GM21423 (cell line): ENCODE data around the gene MED10.

Experiments used
- ATAC-seq: cut with Tn5 transposase; IDR thresholded peaks from one replicate; pipeline ENCODE4 v1.9.1; 2021; ENCODE audit warnings: mild to moderate bottlenecking, moderate library complexity; ENCODE audit not compliant: unreplicated experiment

Gene MED10

GRCh38 chr5:6353602-6354302 lies 24.6 kb downstream of the MED10 start:
- ATAC-seq: no peak

DNA sequence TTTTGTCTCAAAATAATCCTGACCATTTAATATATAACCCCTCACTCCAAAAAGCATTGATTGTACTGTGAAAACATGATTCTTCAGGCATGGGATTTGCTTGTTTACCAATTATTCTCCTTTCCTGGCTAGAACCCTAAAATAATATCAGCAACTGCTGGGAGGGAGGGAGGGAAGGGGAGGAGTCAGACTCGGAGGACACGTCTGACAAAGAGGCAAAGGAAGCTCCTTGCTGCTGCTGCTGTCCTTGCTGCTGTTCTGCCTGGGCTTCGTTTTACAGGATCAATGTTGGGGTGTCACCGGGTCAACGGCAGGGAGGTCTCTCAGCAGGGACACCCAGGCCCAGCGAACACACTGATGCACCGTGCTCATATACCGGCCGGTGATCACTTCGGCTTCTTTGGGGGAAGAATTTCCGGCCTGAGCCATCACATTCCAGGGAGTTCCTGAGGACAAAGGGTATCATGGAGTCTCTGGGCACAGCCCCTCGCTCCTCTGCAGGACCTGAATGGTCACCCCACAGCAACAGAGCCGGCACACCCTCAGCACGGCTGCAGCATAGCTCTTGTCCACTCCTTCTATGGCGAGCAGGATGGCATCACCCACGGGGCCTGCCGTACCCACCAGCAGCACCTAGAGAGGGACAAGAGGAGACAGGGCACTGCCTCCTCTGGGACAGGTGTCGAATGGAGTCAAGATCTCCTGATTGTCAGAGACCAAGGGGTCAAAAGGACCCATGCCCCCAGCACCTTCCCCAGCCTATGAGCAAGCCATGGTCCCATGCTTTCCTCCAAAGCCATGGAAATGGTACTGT lies 27.9 kb downstream of the MED10 start:
- ATAC-seq: no peak

GRCh38 chr5:6349387-6349786 lies 29.0 kb downstream of the MED10 start:
- ATAC-seq: no peak

GRCh38 chr5:6348476-6349000 lies 29.8 kb downstream of the MED10 start:
- ATAC-seq: no peak

- no peak for ATAC-seq
Measured at GRCh38 chr5:6347673-6348072, 30.7 kb downstream of the MED10 start.

- no peak for ATAC-seq
Measured at GRCh38 chr5:6347165-6347564, 31.2 kb downstream of the MED10 start.

DNA sequence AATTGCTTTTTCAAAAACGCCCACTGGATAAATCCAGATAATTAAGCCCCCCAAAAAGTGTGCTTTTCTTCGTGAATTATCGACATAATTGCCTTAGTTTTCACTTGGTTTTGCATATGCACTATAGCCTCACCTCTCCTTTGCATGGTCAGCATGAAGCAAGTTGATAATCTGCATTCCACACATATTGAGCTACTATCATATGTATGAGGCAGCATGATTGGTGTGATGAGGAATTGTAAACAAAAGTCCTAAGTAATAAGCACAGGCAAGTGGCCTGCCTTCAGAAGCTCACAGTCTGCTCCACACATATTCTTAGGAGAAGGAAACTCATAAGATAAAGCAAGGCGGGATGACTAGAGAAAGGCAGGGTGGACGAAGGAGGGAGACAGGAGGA lies 33.8 kb downstream of the MED10 start:
- ATAC-seq: no peak

GRCh38 chr5:6343951-6344592 lies 34.3 kb downstream of the MED10 start:
- ATAC-seq: no peak

DNA sequence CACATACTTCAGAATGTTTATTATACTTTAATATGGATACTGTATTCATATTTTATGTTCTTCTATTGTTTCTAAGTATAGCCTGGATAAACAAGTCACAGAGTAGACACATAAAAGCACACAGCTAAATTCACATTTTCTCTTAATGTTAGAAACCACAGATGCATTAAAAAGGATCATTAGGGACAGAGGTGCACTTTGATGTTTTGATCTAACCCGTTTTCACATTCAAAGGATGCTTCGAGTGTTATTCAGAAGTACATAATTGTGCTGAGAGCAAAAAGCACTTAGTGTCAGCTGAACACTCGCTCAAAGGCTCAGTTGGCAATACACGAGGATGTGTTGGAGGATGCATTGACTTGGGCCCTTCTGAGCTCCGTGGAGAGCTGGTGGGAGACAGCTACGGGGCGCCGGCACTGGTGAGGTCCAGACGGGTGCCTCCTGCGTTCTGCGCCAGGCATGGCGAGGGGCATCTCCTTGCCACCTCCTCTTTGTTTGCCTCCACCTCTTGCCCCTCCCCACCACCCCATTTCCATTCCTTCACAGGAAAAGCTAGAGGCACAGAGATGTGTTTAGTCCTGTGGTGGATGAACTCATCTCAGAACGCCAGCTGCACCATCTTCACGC lies 35.5 kb downstream of the MED10 start:
- no peak for ATAC-seq

GRCh38 chr5:6340100-6340499 lies 38.2 kb downstream of the MED10 start:
- no peak for ATAC-seq

- no peak for ATAC-seq
Measured at GRCh38 chr5:6338871-6339270, 39.5 kb downstream of the MED10 start.

DNA sequence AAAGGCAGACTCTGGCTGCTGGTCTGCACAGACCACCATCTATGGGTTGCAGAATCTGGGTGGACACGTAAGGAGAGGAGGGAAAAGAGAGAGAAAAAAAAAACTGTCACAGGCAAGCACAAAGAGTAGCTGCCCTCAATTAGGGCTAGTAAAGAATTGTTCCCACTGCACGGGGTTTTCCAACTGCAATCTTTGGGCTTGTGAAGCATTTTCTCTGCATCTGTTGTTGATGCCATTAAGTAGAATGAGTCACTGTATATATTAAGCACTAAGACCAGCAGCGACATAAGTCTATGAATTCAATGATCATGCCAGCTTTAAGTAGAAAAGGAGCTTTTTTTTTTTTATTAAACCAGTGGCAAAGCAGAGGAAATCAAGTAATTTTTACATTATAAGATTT lies 40.2 kb downstream of the MED10 start:
- no peak for ATAC-seq

DNA sequence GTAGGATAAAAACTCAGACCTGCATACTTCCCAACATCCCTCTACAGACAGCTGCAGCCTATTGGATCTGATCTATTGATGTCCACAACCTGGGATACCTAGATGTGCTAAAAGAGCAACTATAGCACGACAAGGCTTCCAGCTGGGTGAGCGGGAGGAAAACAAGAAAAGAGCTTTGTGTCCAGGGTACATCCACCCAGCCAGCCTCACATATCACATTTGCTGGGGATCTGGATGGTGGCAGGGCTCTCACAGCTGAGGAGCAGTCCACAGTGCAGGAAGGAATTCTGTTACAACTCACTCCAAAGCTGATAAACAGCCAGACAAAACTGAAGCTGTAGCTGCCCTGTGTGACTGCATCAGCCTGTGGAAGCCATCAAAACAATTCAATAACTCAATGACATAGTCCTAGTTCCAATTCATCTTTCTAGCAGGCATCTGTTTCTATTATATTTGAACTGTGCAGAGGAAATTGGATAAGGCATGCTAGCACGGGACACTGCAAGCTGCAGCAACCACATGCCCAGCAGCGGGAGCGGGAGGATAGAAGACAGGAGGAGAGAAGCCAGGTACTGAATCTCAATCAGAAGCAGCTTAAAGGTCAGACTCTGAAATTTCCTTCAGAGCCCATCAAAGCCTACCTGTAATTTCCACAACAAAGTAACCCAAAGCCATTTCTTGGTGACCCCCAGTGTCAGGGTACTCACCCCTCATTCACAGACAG lies 45.0 kb downstream of the MED10 start:
- ATAC-seq: no peak

GRCh38 chr5:6328173-6328572 lies 50.2 kb downstream of the MED10 start:
- no peak for ATAC-seq

- ATAC-seq: no peak
Measured at GRCh38 chr5:6326776-6327175, 51.6 kb downstream of the MED10 start.

GRCh38 chr5:6322163-6322713 lies 56.1 kb downstream of the MED10 start:
- ATAC-seq: no peak
